Measurements from ENCODE around the gene CTDSPL. TPM values are rescaled to one million over a fixed set of nuclear protein-coding genes. Genes with fewer than 3 reads are reported as not detected.

Gene CTDSPL
- total RNA-seq, 6 donors from 2014 or later = 35.6 to 78.1 (median 55.5) TPM

DNA sequence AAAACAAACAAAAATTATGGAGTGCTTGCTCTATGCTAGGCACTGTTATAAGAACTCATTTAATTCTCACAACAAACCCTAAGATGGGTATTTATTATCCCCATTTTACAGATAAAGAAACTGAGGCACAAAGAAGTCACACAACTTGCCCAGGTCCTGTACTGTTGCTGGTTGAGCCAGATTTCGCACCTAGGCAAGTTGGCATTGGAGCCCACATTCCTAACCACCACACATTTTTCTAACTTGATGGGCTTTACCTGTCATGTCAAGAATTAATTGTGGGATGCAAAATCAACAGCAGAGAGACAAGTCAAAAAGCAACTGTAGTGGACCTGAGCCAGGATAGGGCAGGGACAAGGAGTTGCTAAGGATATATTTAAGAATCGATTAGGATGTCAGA, 81.0 kb downstream of the CTDSPL start:
- H3K27ac ChIP-seq = peak overlapping the region in 3 of 4 donors; percentile 67 to 73 (median 71)
- no peaks in the 10 kb centered on the region for H3K36me3 ChIP-seq
- WGBS, 2 donors = 83 to 95% methylated on average over 2 of the region's 2 CpGs
- no peak for TF ChIP-seq CTCF (IDR thresholded peaks at IDR 0.05)
- TF ChIP-seq POLR2A (IDR thresholded peaks at IDR 0.05) = no peak
- no peak for TF ChIP-seq POLR2AphosphoS5 (IDR thresholded peaks at IDR 0.05)
- no peak for TF ChIP-seq EP300 (IDR thresholded peaks at IDR 0.05)
- ATAC-seq (ENCODE audit: low FRiP score in 2 of 2) (no peak), DNase-seq (no peak)
- peak overlapping the region in 1 of 4 donors; percentile 1 for H3K4me3 ChIP-seq
- H3K4me1 ChIP-seq = peaks cover 66 to 80% (median 68%) of the 10 kb centered on the region in 4 donors
- no peaks in the 10 kb centered on the region for H3K27me3 ChIP-seq
- H3K9me3 ChIP-seq = no peaks in the 10 kb centered on the region

DNA sequence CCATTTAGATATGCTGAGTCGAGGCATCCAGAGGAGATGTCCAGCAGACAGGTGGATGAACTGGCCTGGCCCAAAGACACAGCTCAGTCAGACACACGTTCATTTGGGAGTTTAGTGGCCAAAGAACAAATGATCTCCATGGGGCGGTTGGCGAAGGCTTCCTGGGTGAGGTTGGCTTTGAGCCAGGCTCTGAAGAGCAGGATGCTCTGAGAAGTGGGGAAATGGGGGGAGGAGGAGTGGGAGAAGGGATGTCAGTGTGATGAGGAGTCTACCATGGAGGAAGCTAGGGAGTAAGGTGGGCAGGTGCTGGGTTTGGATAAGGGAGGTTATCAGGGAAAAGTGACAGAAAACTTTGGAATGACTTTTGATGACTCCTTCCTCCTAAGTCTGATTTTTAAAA, 81.4 kb downstream of the CTDSPL start:
- Histone ChIP-seq H3K27ac (peak overlapping the region; percentile 10 to 73 (median 69)), H3K9me3 (no peaks in the 10 kb centered on the region), H3K27me3 (no peaks in the 10 kb centered on the region), H3K36me3 (no peaks in the 10 kb centered on the region), H3K4me3 (no peak overlapping the region), H3K4me1 (peaks cover 62 to 75% (median 65%) of the 10 kb centered on the region in 4 donors)
- ATAC-seq (ENCODE audit: low FRiP score in 2 of 2) (no peak), DNase-seq (no peak)
- TF ChIP-seq POLR2A (IDR thresholded peaks at IDR 0.05) (no peak), EP300 (IDR thresholded peaks at IDR 0.05) (no peak), CTCF (IDR thresholded peaks at IDR 0.05) (no peak), POLR2AphosphoS5 (IDR thresholded peaks at IDR 0.05) (no peak)
- 80 to 90% methylated on average over 4 of the region's 4 CpGs for WGBS, 2 donors

DNA sequence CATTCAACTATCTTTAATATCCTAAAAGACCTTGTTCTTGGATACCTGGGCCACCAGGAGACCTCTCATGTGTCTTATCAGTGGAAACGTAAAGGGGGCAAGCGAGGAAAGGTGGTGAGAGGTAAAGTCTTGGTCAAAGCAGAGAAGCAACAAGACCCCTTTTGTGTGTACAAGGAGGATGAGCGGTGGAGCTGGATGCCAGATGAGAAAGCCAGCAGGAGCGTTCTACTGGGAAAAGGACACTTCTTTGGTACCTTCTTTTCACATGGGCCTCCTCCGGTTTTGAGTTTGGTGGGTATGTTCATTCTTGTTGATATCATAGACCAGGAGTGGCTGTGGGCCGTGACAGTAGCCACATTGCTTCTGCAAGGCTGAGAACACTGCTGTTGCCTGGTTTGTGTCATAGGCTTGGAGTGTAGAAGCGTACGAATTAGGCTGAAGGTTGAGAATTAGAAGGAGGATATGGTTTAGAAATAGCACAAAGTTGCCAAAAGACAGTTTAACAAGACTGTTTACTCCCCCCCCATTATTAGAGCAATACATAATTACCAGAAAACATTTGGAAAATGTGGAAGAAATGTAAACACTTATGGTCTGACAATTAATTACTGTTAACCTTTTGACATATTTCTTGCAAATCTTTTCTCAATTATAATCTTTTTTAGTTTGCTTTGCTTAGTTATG, 82.1 kb downstream of the CTDSPL start:
- Histone ChIP-seq H3K9me3 (no peaks in the 10 kb centered on the region), H3K27me3 (no peaks in the 10 kb centered on the region), H3K27ac (peak overlapping the region; percentile 50 to 73 (median 66)), H3K4me3 (no peak overlapping the region), H3K36me3 (no peaks in the 10 kb centered on the region), H3K4me1 (peaks cover 59 to 72% (median 64%) of the 10 kb centered on the region in 4 donors)
- TF ChIP-seq POLR2AphosphoS5 (IDR thresholded peaks at IDR 0.05) (no peak), CTCF (IDR thresholded peaks at IDR 0.05) (no peak), POLR2A (IDR thresholded peaks at IDR 0.05) (no peak), EP300 (IDR thresholded peaks at IDR 0.05) (no peak)
- WGBS, 2 donors = 82 to 83% methylated on average over 8 of the region's 8 CpGs
- ATAC-seq (ENCODE audit: low FRiP score in 2 of 2) = no peak
- no peak for DNase-seq

DNA sequence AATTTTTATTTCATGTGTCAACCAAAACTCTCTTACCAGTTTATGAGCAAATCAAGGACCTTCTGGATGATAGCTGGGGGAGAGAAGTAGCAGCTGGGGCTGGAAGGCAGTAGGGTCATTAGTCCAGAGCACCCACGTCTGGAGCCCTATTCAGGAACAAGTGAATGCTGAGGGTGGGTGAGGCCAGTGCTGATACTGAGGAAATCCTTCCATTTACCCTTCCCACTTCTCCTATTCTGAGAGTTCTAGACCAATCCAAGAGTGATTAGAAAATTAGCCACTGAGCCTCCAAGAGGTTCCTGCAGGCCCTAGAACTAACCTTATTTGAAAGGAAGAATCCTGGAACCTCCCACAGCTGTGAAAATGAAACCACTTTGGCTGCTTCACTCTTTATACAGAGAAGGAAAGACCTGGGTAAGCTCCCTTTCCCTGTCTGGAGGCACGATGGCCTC, 82.7 kb downstream of the CTDSPL start:
- no peaks in the 10 kb centered on the region for H3K27me3 ChIP-seq
- peaks cover 59 to 73% (median 64%) of the 10 kb centered on the region in 4 donors for H3K4me1 ChIP-seq
- no peaks in the 10 kb centered on the region for H3K36me3 ChIP-seq
- H3K4me3 ChIP-seq = peak overlapping the region in 1 of 4 donors; percentile 6
- WGBS, 2 donors = 22 to 25% methylated on average over 2 of the region's 2 CpGs
- no peaks in the 10 kb centered on the region for H3K9me3 ChIP-seq
- TF ChIP-seq POLR2AphosphoS5 (IDR thresholded peaks at IDR 0.05) (no peak), CTCF (IDR thresholded peaks at IDR 0.05) (no peak), POLR2A (IDR thresholded peaks at IDR 0.05) (no peak), EP300 (IDR thresholded peaks at IDR 0.05) (no peak)
- DNase-seq (peak in 1 of 2 donors; percentile 34), ATAC-seq (ENCODE audit: low FRiP score in 2 of 2) (peak; percentile 35 to 49)
- peak overlapping the region; percentile 50 to 73 (median 66) for H3K27ac ChIP-seq
